DMS53 treated with DMSO at 0.1 percent for 48 hours (cell line): Measurements from ENCODE around the gene RPS6KA5.
"Not testable (repeated sequence)": the region's sequence is repeated elsewhere in the genome, so short reads cannot be mapped to it uniquely, and the experiment has no call there.

Experiments
- DNase-seq: peaks from one replicate; lab custom pipeline; 2025; ENCODE audit not compliant: unreplicated experiment; lab: John Stamatoyannopoulos, UW

The RPS6KA5 gene

GRCh38 chr14:90880282-90880681 lies 180.2 kb downstream of the RPS6KA5 start:
- no peak for DNase-seq

- no peak for DNase-seq
These were observed 185.8 kb downstream of the RPS6KA5 start for GRCh38 chr14:90874599-90874998.

- no peak for DNase-seq
These were observed 188.7 kb downstream of the RPS6KA5 start for GRCh38 chr14:90871605-90872233.

- DNase-seq, result no peak
These were observed 189.4 kb downstream of the RPS6KA5 start for GRCh38 chr14:90870950-90871604.

GRCh38 chr14:90867501-90867900 lies 192.9 kb downstream of the RPS6KA5 start:
- DNase-seq, result no peak

GRCh38 chr14:90866833-90867232 lies 193.6 kb downstream of the RPS6KA5 start:
- no peak for DNase-seq

GRCh38 chr14:90864741-90865140 lies 195.7 kb downstream of the RPS6KA5 start:
- DNase-seq, result no peak

GRCh38 chr14:90858511-90858910 lies 201.9 kb downstream of the RPS6KA5 start:
- DNase-seq, result no peak

- DNase-seq, result no peak
These were observed 202.6 kb downstream of the RPS6KA5 start for GRCh38 chr14:90857866-90858265.

- DNase-seq, result not testable (repeated sequence)
These were observed 204.3 kb downstream of the RPS6KA5 start for GRCh38 chr14:90856115-90856514.

GRCh38 chr14:90853116-90853515 lies 207.3 kb downstream of the RPS6KA5 start:
- DNase-seq, result no peak

GRCh38 chr14:90851327-90852036 lies 209.0 kb downstream of the RPS6KA5 start:
- DNase-seq, result no peak

GRCh38 chr14:90850487-90850886 lies 210.0 kb downstream of the RPS6KA5 start:
- no peak for DNase-seq

GRCh38 chr14:90849787-90850444 lies 210.5 kb downstream of the RPS6KA5 start:
- no peak for DNase-seq

- no peak for DNase-seq
These were observed 211.3 kb downstream of the RPS6KA5 start for GRCh38 chr14:90848944-90849731.

- DNase-seq, result no peak
These were observed 213.9 kb downstream of the RPS6KA5 start for GRCh38 chr14:90846511-90846910.

GRCh38 chr14:90844321-90844720 lies 216.1 kb downstream of the RPS6KA5 start:
- DNase-seq, result no peak

GRCh38 chr14:90842726-90843125 lies 217.7 kb downstream of the RPS6KA5 start:
- no peak for DNase-seq

GRCh38 chr14:90840667-90841066 lies 219.8 kb downstream of the RPS6KA5 start:
- DNase-seq, result not testable (repeated sequence)

- no peak for DNase-seq
These were observed 220.6 kb downstream of the RPS6KA5 start for GRCh38 chr14:90839889-90840266.
